Activated T-cell treated with anti-CD3 and anti-CD28 coated beads for 48 hours (primary cell): ENCODE results near the gene NRXN3.

Experiments
- DNase-seq: peaks from one replicate; pipeline ENCODE4 v3.0.0-alpha.2; 2020; ENCODE audit warnings: low read depth

The NRXN3 gene

GRCh38 chr14:79150226-79150625, 980.1 kb downstream of the NRXN3 start:
- DNase-seq: no peak

- DNase-seq: no peak
These were observed 987.2 kb downstream of the NRXN3 start for GRCh38 chr14:79157369-79157768.

- DNase-seq: no peak
These were observed 991.4 kb downstream of the NRXN3 start for GRCh38 chr14:79161571-79161970.

GRCh38 chr14:79162833-79163232, 992.7 kb downstream of the NRXN3 start:
- no peak for DNase-seq

GRCh38 chr14:79165471-79166090, 995.4 kb downstream of the NRXN3 start:
- DNase-seq: no peak

- no peak for DNase-seq
These were observed 996.0 kb downstream of the NRXN3 start for GRCh38 chr14:79166171-79166570.

- no peak for DNase-seq
These were observed 997.8 kb downstream of the NRXN3 start for GRCh38 chr14:79167957-79168356.

- DNase-seq: no peak
These were observed 1005.5 kb downstream of the NRXN3 start for GRCh38 chr14:79175671-79176070.

GRCh38 chr14:79177106-79177505, 1006.9 kb downstream of the NRXN3 start:
- DNase-seq: no peak

- no peak for DNase-seq
These were observed 1008.5 kb downstream of the NRXN3 start for GRCh38 chr14:79178719-79179118.

GRCh38 chr14:79179985-79180384, 1009.8 kb downstream of the NRXN3 start:
- DNase-seq: no peak

GRCh38 chr14:79180656-79181055, 1010.5 kb downstream of the NRXN3 start:
- DNase-seq: no peak

- no peak for DNase-seq
These were observed 1016.4 kb downstream of the NRXN3 start for GRCh38 chr14:79186523-79186922.

GRCh38 chr14:79193689-79194477, 1023.7 kb downstream of the NRXN3 start:
- DNase-seq: no peak

- no peak for DNase-seq
These were observed 1026.0 kb downstream of the NRXN3 start for GRCh38 chr14:79196216-79196615.

GRCh38 chr14:79197516-79197915, 1027.3 kb downstream of the NRXN3 start:
- DNase-seq: no peak

GRCh38 chr14:79199217-79199616, 1029.0 kb downstream of the NRXN3 start:
- DNase-seq: no peak

GRCh38 chr14:79201564-79202207, 1031.5 kb downstream of the NRXN3 start:
- DNase-seq: no peak

GRCh38 chr14:79204591-79204990, 1034.4 kb downstream of the NRXN3 start:
- no peak for DNase-seq

- DNase-seq: no peak
These were observed 1039.2 kb downstream of the NRXN3 start for GRCh38 chr14:79209418-79209817.

- no peak for DNase-seq
These were observed 1055.6 kb downstream of the NRXN3 start for GRCh38 chr14:79225815-79226214.

GRCh38 chr14:79229383-79229909, 1059.3 kb downstream of the NRXN3 start:
- DNase-seq: no peak

GRCh38 chr14:79242666-79243065, 1072.5 kb downstream of the NRXN3 start:
- no peak for DNase-seq
